Keratinocyte (primary cell): ENCODE data around the gene TGIF1. TPM values are rescaled to one million over a fixed set of nuclear protein-coding genes. Genes with fewer than 3 reads are reported as not detected.

Source experiments
- DNase-seq: peaks from one replicate; pipeline ENCODE4 v3.0.0-alpha.2; 2011; ENCODE audit warnings: low read depth, missing footprints, low spot score
- FAIRE-seq: peaks from 2 replicates; lab custom pipeline; 2011; peaks lifted over from hg19 to GRCh38; lab: Jason Lieb, UNC
- H2AFZ ChIP-seq: 2 replicates; pipeline ENCODE4 v1.6.0; 2012; ENCODE audit warnings: low read length, control low read depth, inconsistent platforms; ENCODE audit not compliant: control insufficient read depth
- H3K27ac ChIP-seq: 2 replicates; pipeline ENCODE4 v1.5.1; 2011; ENCODE audit warnings: low read length; ENCODE audit not compliant: control insufficient read depth, insufficient read depth
- H3K27me3 ChIP-seq: 3 replicates; pipeline ENCODE4 v1.6.0; 2011; ENCODE audit warnings: low read length; ENCODE audit not compliant: control insufficient read depth, insufficient read depth; ENCODE audit errors: extremely low read depth
- H3K36me3 ChIP-seq, 2 experiments: 2 replicates in 1 of 2; 3 replicates in 1 of 2; pipeline ENCODE4 v1.5.1; 2011; ENCODE audit warnings: low read length in 2 of 2, mild to moderate bottlenecking in 1 of 2; ENCODE audit not compliant: control insufficient read depth in 2 of 2, insufficient read depth in 2 of 2; ENCODE audit errors: extremely low read depth in 1 of 2
- H3K4me1 ChIP-seq: 3 replicates; pipeline ENCODE4 v1.5.1; 2011; ENCODE audit warnings: low read length; ENCODE audit not compliant: control insufficient read depth, insufficient read depth; ENCODE audit errors: extremely low read depth
- H3K4me2 ChIP-seq: 3 replicates; pipeline ENCODE4 v1.6.0; 2011; ENCODE audit warnings: low read depth, low read length; ENCODE audit not compliant: control insufficient read depth, insufficient read depth; ENCODE audit errors: extremely low read depth
- H3K4me3 ChIP-seq, 3 experiments: fragments of 200-600 bp in 1 of 3; sonication (generic) in 1 of 3; 2 replicates in 2 of 3; 3 replicates in 1 of 3; pipeline ENCODE4 v1.5.1; 2011 to 2016; ENCODE audit warnings: low read length in 3 of 3, mild to moderate bottlenecking in 3 of 3, control low read depth in 2 of 3, inconsistent platforms in 1 of 3, low read depth in 1 of 3, mixed read lengths in 1 of 3, mixed run types in 1 of 3, moderate library complexity in 1 of 3; ENCODE audit not compliant: control insufficient read depth in 2 of 3, insufficient read depth in 2 of 3; ENCODE audit errors: extremely low read depth in 1 of 3
- H3K79me2 ChIP-seq: 2 replicates; pipeline ENCODE4 v1.6.0; 2012; ENCODE audit warnings: low read length; ENCODE audit not compliant: control insufficient read depth, insufficient read depth
- H3K9ac ChIP-seq: 3 replicates; pipeline ENCODE4 v1.6.0; 2011; ENCODE audit warnings: low read length; ENCODE audit not compliant: control insufficient read depth, insufficient read depth; ENCODE audit errors: extremely low read depth
- H3K9me1 ChIP-seq: 3 replicates; pipeline ENCODE4 v1.6.0; 2011; ENCODE audit warnings: low read length; ENCODE audit not compliant: control insufficient read depth, insufficient read depth; ENCODE audit errors: extremely low read depth
- H3K9me3 ChIP-seq: 2 replicates; pipeline ENCODE4 v1.5.1; 2012; ENCODE audit warnings: low read depth, low read length; ENCODE audit not compliant: control insufficient read depth
- H4K20me1 ChIP-seq: 3 replicates; pipeline ENCODE4 v1.6.0; 2011; ENCODE audit warnings: low read length; ENCODE audit not compliant: control insufficient read depth, insufficient read depth; ENCODE audit errors: extremely low read depth
- CTCF ChIP-seq, 3 experiments: IDR thresholded peaks in 1 of 3; conservative IDR thresholded peaks in 1 of 3; optimal IDR thresholded peaks in 1 of 3; 2 replicates in 2 of 3; 3 replicates in 1 of 3; pipeline versions ENCODE3 to v1.5.1; 2011; ENCODE audit warnings: low read length in 3 of 3, mild to moderate bottlenecking in 3 of 3, moderate library complexity in 2 of 3, control low read depth in 1 of 3, inconsistent platforms in 1 of 3; ENCODE audit not compliant: insufficient read depth in 2 of 3; ENCODE audit errors: extremely low read depth in 1 of 3
- EZH2 ChIP-seq: IDR thresholded peaks from one replicate; pipeline ENCODE4 v1.6.1; 2012; ENCODE audit warnings: inconsistent platforms, mild to moderate bottlenecking, low read length, moderate library complexity
- dilution Hi-C: fragments of 300-500 bp; cut with MboI; formaldehyde crosslinking; loops from one replicate; pipeline ENCODE4 v1.7.0; 2020; ENCODE audit warnings: low sequenced_read_pairs; ENCODE audit not compliant: extremely low pct_ligation_motif_present
- polyA plus RNA-seq, 5 experiments: library from polyadenylated mRNA; depleted of rRNA in 3 of 5; stranded (reverse) in 3 of 5; stranded (forward) in 1 of 5; unstranded in 1 of 5; fragments of >200 nt; gene quantifications; 1 replicate in 1 of 5; 2 replicates in 3 of 5; 3 replicates in 1 of 5; pipeline versions ENCODE4 v1.2.1 to v1.2.3, GENCODE V29; 2011 to 2012; ENCODE audit warnings: missing spikeins in 2 of 5, low read depth in 1 of 5, low replicate concordance in 1 of 5

Gene TGIF1
- polyA plus RNA-seq, 1 donor (not counting 4 experiments of a cell fraction or from before 2014, with no cell fraction given): 115 TPM

GRCh38 chr18:3463051-3463450 lies 13.1 kb downstream of the TGIF1 start:
- no peaks in the 10 kb centered on the region for H3K27me3 ChIP-seq
- H3K4me3 ChIP-seq: no peak overlapping the region
- H3K27ac ChIP-seq: no peak overlapping the region
- H2AFZ ChIP-seq: no peak overlapping the region
- no peak overlapping the region for H3K4me2 ChIP-seq
- FAIRE-seq: no peak
- dilution Hi-C loops: no loop called here
- no peaks in the 10 kb centered on the region for H3K9me1 ChIP-seq
- H3K79me2 ChIP-seq: peaks cover 13% of the 10 kb centered on the region
- H3K9me3 ChIP-seq: no peaks in the 10 kb centered on the region
- H3K4me1 ChIP-seq: peaks cover 27% of the 10 kb centered on the region
- H3K9ac ChIP-seq: no peak overlapping the region
- peaks cover 11 to 21% of the 10 kb centered on the region in 2 experiments for H3K36me3 ChIP-seq
- no peak for DNase-seq
- TF ChIP-seq CTCF (optimal IDR thresholded peaks at IDR 0.05 in 1 of 3, IDR thresholded peaks at IDR 0.05 in 1 of 3, conservative IDR thresholded peaks at IDR 0.05 in 1 of 3; ENCODE audit: extremely low read depth in 1 of 3, insufficient read depth in 2 of 3, low read length in 3 of 3): no peak
- no peak for TF ChIP-seq EZH2
- H4K20me1 ChIP-seq: peaks cover 8% of the 10 kb centered on the region

GRCh38 chr18:3466045-3466444 lies 16.1 kb downstream of the TGIF1 start:
- H3K4me2 ChIP-seq: peak overlapping the region; percentile 55
- dilution Hi-C loops: no loop called here
- no peaks in the 10 kb centered on the region for H4K20me1 ChIP-seq
- DNase-seq (no peak), FAIRE-seq (peak; percentile 83)
- H3K4me1 ChIP-seq: peaks cover 14% of the 10 kb centered on the region
- H3K9me1 ChIP-seq: no peaks in the 10 kb centered on the region
- H3K4me3 ChIP-seq: no peak overlapping the region
- no peak overlapping the region for H2AFZ ChIP-seq
- peak overlapping the region; percentile 59 for H3K27ac ChIP-seq
- H3K9ac ChIP-seq: peak overlapping the region; percentile 3
- no peaks in the 10 kb centered on the region for H3K79me2 ChIP-seq
- no peaks in the 10 kb centered on the region for H3K9me3 ChIP-seq
- H3K36me3 ChIP-seq: peaks cover 0 to 4% of the 10 kb centered on the region in 2 experiments
- TF ChIP-seq CTCF (optimal IDR thresholded peaks at IDR 0.05 in 1 of 3, IDR thresholded peaks at IDR 0.05 in 1 of 3, conservative IDR thresholded peaks at IDR 0.05 in 1 of 3; ENCODE audit: extremely low read depth in 1 of 3, insufficient read depth in 2 of 3, low read length in 3 of 3): no peak
- TF ChIP-seq EZH2: no peak
- H3K27me3 ChIP-seq: no peaks in the 10 kb centered on the region
